ENCODE results near the gene DPF3.

DPF3 gene

GRCh38 chr14:72800296-72800695 lies 93.6 kb downstream of the DPF3 start:
- no peak for DNase-seq (ENCODE audit: low spot score)

DNA sequence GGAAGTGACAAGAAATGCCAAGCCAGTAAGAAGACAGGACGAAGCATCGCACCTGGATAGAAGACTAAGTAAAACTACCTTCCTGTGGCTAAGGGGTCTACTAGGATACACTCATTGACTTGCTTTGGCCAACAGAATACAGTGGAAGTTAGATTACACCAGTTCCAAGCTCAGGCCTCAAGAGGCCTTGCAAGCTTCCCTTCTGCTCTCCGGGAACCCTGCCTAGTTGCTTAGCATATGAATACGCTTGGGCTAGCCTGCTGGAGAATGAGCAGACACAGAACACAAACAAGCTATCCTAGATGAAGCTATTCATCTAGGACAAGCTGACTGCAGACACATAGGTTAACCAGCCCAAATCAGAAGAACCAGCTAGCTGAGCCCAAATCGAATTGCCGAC lies 97.0 kb downstream of the DPF3 start:
- no peak for DNase-seq (ENCODE audit: low spot score)

- DNase-seq (ENCODE audit: low spot score) = no peak
Measured at GRCh38 chr14:72793156-72793939, 100.6 kb downstream of the DPF3 start.

GRCh38 chr14:72792051-72792788 lies 101.7 kb downstream of the DPF3 start:
- no peak for DNase-seq (ENCODE audit: low spot score)

- no peak for DNase-seq (ENCODE audit: low spot score)
Measured at GRCh38 chr14:72790887-72791566, 102.9 kb downstream of the DPF3 start.

GRCh38 chr14:72788972-72789728 lies 104.8 kb downstream of the DPF3 start:
- no peak for DNase-seq (ENCODE audit: low spot score)

- DNase-seq (ENCODE audit: low spot score) = no peak
Measured at GRCh38 chr14:72788255-72788654, 105.6 kb downstream of the DPF3 start.

GRCh38 chr14:72787841-72788240 lies 106.1 kb downstream of the DPF3 start:
- DNase-seq (ENCODE audit: low spot score) = no peak

- no peak for DNase-seq (ENCODE audit: low spot score)
Measured at GRCh38 chr14:72786378-72787350, 107.2 kb downstream of the DPF3 start.

GRCh38 chr14:72783741-72784140 lies 110.2 kb downstream of the DPF3 start:
- DNase-seq (ENCODE audit: low spot score) = no peak

DNA sequence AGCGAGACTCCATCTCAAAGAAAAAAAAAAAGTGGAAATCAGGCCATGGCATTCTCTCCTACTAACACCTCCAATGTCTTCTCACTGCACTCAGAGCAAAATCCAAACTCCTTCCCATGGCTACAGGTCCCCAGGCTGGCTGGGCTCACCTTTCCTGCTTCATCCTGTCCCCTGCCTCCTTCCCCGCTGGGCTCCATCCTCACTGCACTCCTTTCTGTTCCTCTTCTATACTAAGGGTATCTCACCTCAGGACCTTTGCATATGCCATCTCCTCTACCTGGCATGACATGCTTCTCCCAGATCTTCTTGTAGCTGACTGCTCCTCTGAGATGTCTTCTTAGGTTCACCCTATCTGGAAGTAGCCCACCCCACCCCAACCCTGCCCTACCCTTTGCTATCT lies 111.1 kb downstream of the DPF3 start:
- no peak for DNase-seq (ENCODE audit: low spot score)

DNA sequence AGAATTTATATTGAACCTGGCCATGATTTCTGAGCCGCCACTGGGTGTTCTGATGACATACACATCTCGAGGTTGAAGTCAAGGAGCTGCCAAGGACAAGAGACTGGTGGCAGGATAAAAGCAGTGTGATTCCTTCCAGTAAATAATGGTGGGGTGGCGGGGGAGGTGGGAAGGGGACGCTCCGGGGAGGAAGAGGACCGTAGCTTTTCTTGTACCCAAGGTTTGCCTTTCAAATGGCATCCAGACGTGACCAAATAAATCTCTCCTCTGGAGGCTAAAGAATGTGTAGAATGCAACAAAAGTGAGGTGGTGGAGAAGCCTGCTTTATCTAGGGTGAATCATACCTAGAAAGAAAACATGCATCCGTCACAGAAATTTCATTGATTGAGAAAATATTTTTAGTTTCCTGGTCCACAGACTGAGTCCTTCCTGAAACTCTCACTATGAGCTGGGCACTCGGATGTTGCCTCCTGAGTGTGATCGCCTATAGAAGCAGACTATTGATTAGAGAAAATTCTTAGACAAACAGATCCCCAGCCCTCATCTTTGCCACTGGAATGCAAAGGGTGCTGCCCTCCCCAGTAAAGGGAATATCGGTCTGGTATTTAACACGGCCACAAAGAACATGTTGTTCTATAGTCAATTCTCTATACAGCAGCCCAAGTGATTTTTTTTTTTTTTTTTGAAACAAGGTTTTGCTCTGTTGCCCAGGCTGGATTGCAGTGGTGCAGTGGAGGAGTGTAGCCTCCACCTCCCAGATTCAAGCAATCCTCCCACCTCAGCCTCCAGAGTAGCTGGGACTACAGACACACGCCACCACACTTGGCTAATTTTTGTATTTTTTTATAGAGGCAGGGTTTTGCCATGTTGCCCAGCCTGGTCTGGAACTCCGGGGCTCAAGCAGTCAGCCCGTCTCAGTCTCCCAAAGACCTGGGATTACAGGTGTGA lies 112.1 kb downstream of the DPF3 start:
- no peak for DNase-seq (ENCODE audit: low spot score)

DNA sequence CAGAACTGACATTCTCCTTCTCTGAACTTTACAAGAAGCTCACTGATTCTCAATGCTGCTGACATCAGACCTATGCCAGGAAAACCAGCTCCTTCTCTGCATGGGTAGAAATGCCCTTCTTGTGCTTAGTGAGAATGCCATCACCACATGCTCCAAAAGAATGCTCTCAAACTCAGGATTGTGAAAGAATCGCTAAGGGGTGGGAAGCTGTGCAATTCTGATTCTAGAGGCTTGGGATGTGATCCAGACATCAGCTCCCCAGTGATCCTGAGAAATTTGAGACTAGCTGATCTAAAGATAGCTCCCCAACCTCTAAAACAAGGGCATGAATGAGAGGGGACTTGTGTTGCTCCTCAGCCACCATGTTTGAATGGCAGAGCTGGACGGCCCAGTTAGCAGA lies 113.2 kb downstream of the DPF3 start:
- no peak for DNase-seq (ENCODE audit: low spot score)

DNA sequence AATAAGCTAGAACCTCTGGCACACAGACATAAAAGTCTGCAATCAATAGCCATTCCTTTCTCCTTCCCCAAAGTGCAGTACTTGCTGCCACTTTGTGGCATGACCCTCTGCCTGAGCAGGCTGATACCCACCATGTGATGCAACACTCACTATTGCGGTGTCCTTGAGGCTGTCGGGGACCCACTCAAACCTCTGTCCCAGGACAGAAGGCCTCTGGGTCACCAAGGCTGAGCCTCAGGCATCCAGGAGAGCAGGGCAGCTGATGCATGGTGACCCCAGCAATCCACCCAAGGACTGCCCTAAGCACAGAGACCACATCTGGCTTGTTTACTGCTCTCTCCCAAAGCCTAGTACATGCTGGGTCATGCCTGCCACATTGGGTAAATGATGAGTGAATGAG lies 114.2 kb downstream of the DPF3 start:
- DNase-seq (ENCODE audit: low spot score) = no peak

DNA sequence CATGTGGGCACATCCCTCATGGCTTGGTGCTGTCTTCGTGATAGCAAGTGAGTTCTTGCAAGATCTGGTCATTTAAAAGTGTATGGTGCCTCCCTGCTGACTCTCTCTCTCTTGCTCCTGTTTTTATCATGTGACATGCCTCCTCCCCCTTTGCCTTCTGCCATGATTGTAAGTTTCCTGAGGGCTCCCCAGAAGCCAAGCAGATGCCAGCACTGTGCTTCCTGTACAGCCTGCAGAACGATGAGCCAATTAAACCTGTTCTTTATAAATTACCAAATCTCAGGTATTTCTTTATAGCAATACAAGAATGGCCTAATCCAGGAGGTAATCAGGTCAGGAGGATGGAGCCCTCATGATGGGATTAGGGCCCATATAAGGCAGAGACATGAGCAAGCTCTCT lies 116.3 kb downstream of the DPF3 start:
- no peak for DNase-seq (ENCODE audit: low spot score)

DNA sequence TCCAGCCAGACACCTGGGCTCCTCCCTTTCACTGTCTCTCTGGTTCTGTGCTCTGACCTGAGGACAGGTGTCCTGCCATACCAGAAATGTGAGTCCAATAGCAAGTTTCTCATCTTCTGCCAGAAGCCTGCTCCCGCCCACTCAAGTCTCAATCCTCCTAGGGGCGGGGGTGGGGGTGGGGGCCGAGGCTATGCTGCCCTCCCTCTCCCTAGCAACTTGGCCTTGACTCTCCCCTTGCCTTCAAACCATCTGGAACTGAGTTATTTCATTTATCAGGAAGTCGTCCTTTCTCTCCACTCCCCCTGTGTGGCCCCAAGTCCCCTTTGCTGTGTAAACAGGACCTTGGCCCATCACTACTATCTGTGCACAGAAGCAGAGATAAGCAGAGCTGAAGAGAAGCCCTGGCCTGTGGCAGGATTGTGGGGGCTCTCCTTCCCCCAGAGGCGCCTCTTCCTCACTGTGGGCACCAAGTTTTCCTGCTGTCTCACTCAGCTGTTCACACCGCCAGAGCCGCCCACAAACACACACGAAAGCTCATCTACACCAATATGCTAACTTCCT lies 117.1 kb downstream of the DPF3 start:
- DNase-seq (ENCODE audit: low spot score) = no peak

DNA sequence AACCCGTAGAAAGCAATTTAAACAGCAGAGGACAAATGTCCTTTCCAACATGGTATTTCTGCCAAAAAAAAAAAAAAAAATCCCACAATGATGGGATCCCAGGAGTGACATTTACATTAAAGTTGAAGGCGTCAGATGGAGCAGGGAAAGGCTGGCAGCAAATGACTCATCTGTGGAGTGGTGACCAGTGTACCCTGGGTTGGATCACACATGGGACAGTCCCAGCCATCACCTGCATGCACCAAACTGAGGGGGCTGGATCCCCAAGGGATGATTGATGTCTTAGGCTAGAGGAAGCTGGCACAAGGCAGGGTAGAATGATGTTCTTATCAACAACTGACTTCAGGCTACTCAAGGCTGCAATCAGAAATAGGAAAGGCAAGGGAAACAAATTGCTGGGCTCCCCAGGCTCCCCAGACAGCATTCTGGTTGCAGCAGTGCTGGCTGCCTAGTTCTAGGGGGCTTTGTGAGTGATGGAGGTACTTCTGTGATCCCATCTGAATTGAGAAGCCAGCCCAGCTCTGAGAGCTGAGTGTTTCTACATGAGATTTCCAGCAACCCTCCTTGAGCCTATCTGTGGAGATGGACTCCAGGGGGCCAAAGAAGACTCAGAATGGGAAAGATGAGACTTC lies 117.9 kb downstream of the DPF3 start:
- DNase-seq (ENCODE audit: low spot score) = no peak

- no peak for DNase-seq (ENCODE audit: low spot score)
Measured at GRCh38 chr14:72774894-72775620, 118.8 kb downstream of the DPF3 start.

Measured in NAMALWA (cell line).